ENCODE results near the gene TMEM273.

The TMEM273 gene

GRCh38 chr10:49139028-49139845, 49.0 kb downstream of the TMEM273 start:
- peak; percentile 7 for DNase-seq

- DNase-seq: no peak
These were observed 49.8 kb downstream of the TMEM273 start for GRCh38 chr10:49138361-49138891.

GRCh38 chr10:49136525-49136924, 51.7 kb downstream of the TMEM273 start:
- no peak for DNase-seq

GRCh38 chr10:49135575-49136313, 52.4 kb downstream of the TMEM273 start:
- DNase-seq: no peak

GRCh38 chr10:49134327-49134726, 53.9 kb downstream of the TMEM273 start:
- DNase-seq: no peak

- no peak for DNase-seq
These were observed 54.4 kb downstream of the TMEM273 start, which contains the start of gene FAM170B for GRCh38 chr10:49133706-49134248. Gene FAM170B (minus strand): TSS chr10:49134021. CDS start chr10:49133918, 103 bp downstream.

- DNase-seq: no peak
These were observed 55.8 kb downstream of the TMEM273 start for GRCh38 chr10:49132362-49132737.

GRCh38 chr10:49131507-49132361, 56.5 kb downstream of the TMEM273 start:
- DNase-seq: no peak

GRCh38 chr10:49129376-49129775, 58.8 kb downstream of the TMEM273 start:
- no peak for DNase-seq

GRCh38 chr10:49128854-49129253, 59.3 kb downstream of the TMEM273 start:
- DNase-seq: no peak

- DNase-seq: peak; percentile 65
These were observed 63.9 kb downstream of the TMEM273 start for GRCh38 chr10:49123981-49124950.

- no peak for DNase-seq
These were observed 67.3 kb downstream of the TMEM273 start for GRCh38 chr10:49120911-49121310.

- DNase-seq: no peak
These were observed 68.4 kb downstream of the TMEM273 start for GRCh38 chr10:49119746-49120145.

- no peak for DNase-seq
These were observed 69.6 kb downstream of the TMEM273 start for GRCh38 chr10:49118430-49119074.

- no peak for DNase-seq
These were observed 70.7 kb downstream of the TMEM273 start for GRCh38 chr10:49117376-49118070.

- no peak for DNase-seq
These were observed 71.4 kb downstream of the TMEM273 start for GRCh38 chr10:49116509-49117375.

- no peak for DNase-seq
These were observed 72.2 kb downstream of the TMEM273 start for GRCh38 chr10:49115796-49116508.

GRCh38 chr10:49115015-49115795, 73.0 kb downstream of the TMEM273 start, which contains the start of gene VSTM4:
Gene VSTM4 (minus strand): TSS chr10:49115522. CDS start chr10:49115485, 37 bp downstream.
- DNase-seq: peak; percentile 61
